Hypothalamus (tissue), 51 donors: Measurements from ENCODE around the gene TNFRSF18.
"Not testable (repeated sequence)": the region's sequence is repeated elsewhere in the genome, so short reads cannot be mapped to it uniquely, and the experiment has no call there.

Experiments
- DNase-seq, 51 donors: peaks; one replicate each; lab custom pipeline; 2025; lab: John Stamatoyannopoulos, UW

Gene TNFRSF18

GRCh38 chr1:1179983-1180861, 26.2 kb downstream of the TNFRSF18 start:
- DNase-seq = no peak

GRCh38 chr1:1179346-1179982, 26.9 kb downstream of the TNFRSF18 start:
- DNase-seq = no peak

GRCh38 chr1:1178794-1179331, 27.5 kb downstream of the TNFRSF18 start:
- no peak for DNase-seq

- DNase-seq = no peak
Measured at GRCh38 chr1:1177452-1178206, 28.8 kb downstream of the TNFRSF18 start.

- DNase-seq = no peak
Measured at GRCh38 chr1:1176931-1177330, 29.5 kb downstream of the TNFRSF18 start.

- DNase-seq = not testable (repeated sequence)
Measured at GRCh38 chr1:1176063-1176761, 30.2 kb downstream of the TNFRSF18 start.

- no peak for DNase-seq
Measured at GRCh38 chr1:1175221-1176062, 30.9 kb downstream of the TNFRSF18 start.

GRCh38 chr1:1173793-1174415, 32.5 kb downstream of the TNFRSF18 start, which contains the start of gene TTLL10:
Gene TTLL10 (plus strand): TSS chr1:1173880. CDS start chr1:1179216, 5,336 bp downstream.
- no peak for DNase-seq

GRCh38 chr1:1173061-1173792, 33.2 kb downstream of the TNFRSF18 start:
- no peak for DNase-seq

GRCh38 chr1:1171546-1172340, 34.6 kb downstream of the TNFRSF18 start:
- DNase-seq = no peak

GRCh38 chr1:1171161-1171545, 35.2 kb downstream of the TNFRSF18 start:
- DNase-seq = no peak

GRCh38 chr1:1170215-1171091, 35.9 kb downstream of the TNFRSF18 start:
- no peak for DNase-seq

GRCh38 chr1:1169429-1170214, 36.8 kb downstream of the TNFRSF18 start:
- no peak for DNase-seq

GRCh38 chr1:1168451-1169411, 37.7 kb downstream of the TNFRSF18 start:
- DNase-seq = no peak
